Activated naive CD8-positive, alpha-beta T cell treated with anti-CD3 and anti-CD28 coated beads, Interleukin-2, amount 50 U/mL, for 16 hours (primary cell): ENCODE data around the gene CD40.

Experiments
- DNase-seq: peaks from one replicate; pipeline ENCODE4 v3.0.0-alpha.2; 2020; ENCODE audit warnings: low read depth, low spot score

CD40 gene

GRCh38 chr20:46172961-46173536, 54.9 kb downstream of the CD40 start:
- DNase-seq = no peak

- no peak for DNase-seq
These were observed 55.7 kb downstream of the CD40 start for GRCh38 chr20:46173652-46174468.

GRCh38 chr20:46174469-46175126, 56.5 kb downstream of the CD40 start:
- DNase-seq = peak; percentile 52

GRCh38 chr20:46175127-46175494, 57.0 kb downstream of the CD40 start:
- no peak for DNase-seq

GRCh38 chr20:46176739-46177378, 58.7 kb downstream of the CD40 start:
- no peak for DNase-seq

DNA sequence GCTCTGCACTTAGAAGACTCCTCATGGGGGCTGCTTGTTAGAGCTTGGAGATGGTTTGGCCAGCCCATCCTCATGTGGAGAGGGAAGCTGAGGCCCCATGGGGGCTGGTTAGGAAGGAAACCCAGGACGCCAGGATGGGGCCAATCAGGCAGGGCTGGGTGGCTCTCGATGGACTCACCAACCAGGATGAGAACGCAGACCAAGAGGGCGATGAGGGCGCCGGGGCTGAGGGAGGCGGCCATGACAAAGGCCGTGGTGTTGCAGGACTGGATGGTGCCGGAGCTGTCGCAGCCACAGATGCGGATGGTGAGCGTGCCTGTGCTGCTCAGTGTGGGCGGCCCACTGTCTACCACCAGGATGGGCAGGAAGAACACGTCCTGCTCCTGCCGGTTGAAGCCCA, 59.7 kb downstream of the CD40 start:
- DNase-seq = no peak

DNA sequence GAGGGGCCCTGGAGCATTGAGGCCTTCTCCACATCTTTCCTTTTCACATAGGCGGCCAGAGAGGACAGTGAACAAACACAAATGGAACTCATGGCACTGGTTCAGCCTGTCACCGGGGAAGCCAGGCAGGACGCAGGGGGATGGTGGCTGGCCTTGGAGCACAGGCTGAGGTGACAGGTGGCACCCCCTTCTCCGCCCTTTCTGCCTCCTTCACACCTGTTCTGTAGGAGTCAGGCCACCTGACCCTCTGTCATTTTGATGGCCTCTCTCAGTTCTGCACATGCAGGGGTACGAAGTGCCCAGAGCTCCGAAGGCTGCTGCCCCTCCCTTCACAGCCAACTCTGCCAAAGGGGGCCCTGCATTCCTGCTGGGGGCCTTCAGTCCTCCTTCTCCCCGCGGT, 60.8 kb downstream of the CD40 start:
- no peak for DNase-seq
